Natural killer cell treated with Interleukin-12 subunit alpha and Interleukin-12 subunit beta and Interleukin-15 and Interleukin-18, amount 100 ng/mL, for 72 hours (primary cell): Measurements from ENCODE around the gene PAPPA2. TPM values are rescaled to one million over a fixed set of nuclear protein-coding genes. Genes with fewer than 3 reads are reported as not detected.

Experiments used
- ATAC-seq, 2 donors: fragments of 150-1000 bp; cut with Tn5 transposase in 1 of 2; sonication (Bioruptor Pico), chemical (Tn5 transposase) in 1 of 2; 2 replicates each; pipeline ENCODE4 v1.10.0; 2021
- DNase-seq: peaks from one replicate; pipeline ENCODE4 v3.0.0; 2022; ENCODE audit warnings: low spot score
- H3K27ac Mint-ChIP-seq, 2 donors: 1 replicate in 1 of 2; 2 replicates in 1 of 2; pipeline ENCODE4 v1.8.0; 2022; ENCODE audit warnings: mixed read lengths in 2 of 2, mild to moderate bottlenecking in 1 of 2, moderate library complexity in 1 of 2
- H3K27me3 Mint-ChIP-seq, 2 donors: 1 replicate in 1 of 2; 2 replicates in 1 of 2; pipeline ENCODE4 v1.8.0; 2022; ENCODE audit warnings: mixed read lengths in 2 of 2
- H3K36me3 Mint-ChIP-seq: one replicate; pipeline ENCODE4 v1.8.0; 2022; ENCODE audit warnings: mixed read lengths
- H3K4me1 Mint-ChIP-seq, 2 donors: 1 replicate in 1 of 2; 2 replicates in 1 of 2; pipeline ENCODE4 v1.8.0; 2022; ENCODE audit warnings: low read depth in 2 of 2, mixed read lengths in 2 of 2, mild to moderate bottlenecking in 1 of 2
- H3K4me3 Mint-ChIP-seq: one replicate; pipeline ENCODE4 v1.8.0; 2022; ENCODE audit warnings: mixed read lengths
- H3K9me3 Mint-ChIP-seq: 2 replicates; pipeline ENCODE4 v1.8.0; 2022; ENCODE audit warnings: mixed read lengths
- total RNA-seq, 2 donors: library from RNA; stranded (reverse); gene quantifications; one replicate each; pipeline ENCODE4 v1.2.3, GENCODE V29; 2022

The PAPPA2 gene
- total RNA-seq, 2 donors from 2014 or later = 0.10 TPM; not detected in 1

GRCh38 chr1:176461576-176461975, 1.4 kb upstream of the PAPPA2 start:
- Mint-ChIP-seq H3K36me3 (no peaks in the 10 kb centered on the region), H3K4me1 (no peaks in the 10 kb centered on the region)
- DNase-seq = no peak

GRCh38 chr1:176466514-176466913, 3.5 kb downstream of the PAPPA2 start:
- DNase-seq (no peak), ATAC-seq (no peak)
- H3K4me1 Mint-ChIP-seq = no peaks in the 10 kb centered on the region
- H3K27ac Mint-ChIP-seq = no peak overlapping the region
- no peaks in the 10 kb centered on the region for H3K36me3 Mint-ChIP-seq
- no peak overlapping the region for H3K4me3 Mint-ChIP-seq
- no peaks in the 10 kb centered on the region for H3K9me3 Mint-ChIP-seq
- peaks cover 0 to 10% of the 10 kb centered on the region in 2 donors for H3K27me3 Mint-ChIP-seq

More at GRCh38 chr1:176461576-176461975, 1.4 kb upstream of the PAPPA2 start:
- H3K27me3 Mint-ChIP-seq = no peaks in the 10 kb centered on the region
- ATAC-seq = no peak
- H3K27ac Mint-ChIP-seq = no peak overlapping the region
- no peak overlapping the region for H3K4me3 Mint-ChIP-seq
- H3K9me3 Mint-ChIP-seq = peaks cover 3% of the 10 kb centered on the region

GRCh38 chr1:176469450-176470010, 6.6 kb downstream of the PAPPA2 start:
- Mint-ChIP-seq H3K27me3 (peaks cover 0 to 10% of the 10 kb centered on the region in 2 donors), H3K4me3 (no peak overlapping the region), H3K27ac (no peak overlapping the region), H3K36me3 (no peaks in the 10 kb centered on the region), H3K9me3 (no peaks in the 10 kb centered on the region), H3K4me1 (no peaks in the 10 kb centered on the region)
- ATAC-seq (no peak), DNase-seq (no peak)

- no peaks in the 10 kb centered on the region for H3K4me1 Mint-ChIP-seq
- no peak overlapping the region for H3K27ac Mint-ChIP-seq
- ATAC-seq = no peak
- no peaks in the 10 kb centered on the region for H3K36me3 Mint-ChIP-seq
- H3K9me3 Mint-ChIP-seq = no peaks in the 10 kb centered on the region
- H3K4me3 Mint-ChIP-seq = no peak overlapping the region
- peaks cover 0 to 10% of the 10 kb centered on the region in 2 donors for H3K27me3 Mint-ChIP-seq
- no peak for DNase-seq
These were observed 8.6 kb downstream of the PAPPA2 start for GRCh38 chr1:176471338-176472121.

GRCh38 chr1:176479971-176480370, 17.0 kb downstream of the PAPPA2 start:
- no peaks in the 10 kb centered on the region for H3K4me1 Mint-ChIP-seq
- H3K4me3 Mint-ChIP-seq = no peak overlapping the region
- DNase-seq (no peak), ATAC-seq (peak; percentile 11 to 44)
- no peak overlapping the region for H3K27ac Mint-ChIP-seq
- no peaks in the 10 kb centered on the region for H3K27me3 Mint-ChIP-seq
- H3K9me3 Mint-ChIP-seq = peaks cover 8% of the 10 kb centered on the region
- no peaks in the 10 kb centered on the region for H3K36me3 Mint-ChIP-seq

GRCh38 chr1:176480750-176481149, 17.8 kb downstream of the PAPPA2 start:
- Mint-ChIP-seq H3K9me3 (peaks cover 8% of the 10 kb centered on the region), H3K27me3 (no peaks in the 10 kb centered on the region), H3K4me1 (no peaks in the 10 kb centered on the region), H3K4me3 (no peak overlapping the region), H3K27ac (no peak overlapping the region), H3K36me3 (no peaks in the 10 kb centered on the region)
- DNase-seq = no peak
- no peak for ATAC-seq

GRCh38 chr1:176485083-176485482, 22.1 kb downstream of the PAPPA2 start:
- no peaks in the 10 kb centered on the region for H3K27me3 Mint-ChIP-seq
- no peak for DNase-seq
- H3K4me1 Mint-ChIP-seq = no peaks in the 10 kb centered on the region
- H3K4me3 Mint-ChIP-seq = no peak overlapping the region
- ATAC-seq = no peak
- no peaks in the 10 kb centered on the region for H3K36me3 Mint-ChIP-seq
- peaks cover 12% of the 10 kb centered on the region for H3K9me3 Mint-ChIP-seq
- H3K27ac Mint-ChIP-seq = no peak overlapping the region

- no peak overlapping the region for H3K27ac Mint-ChIP-seq
- peaks cover 0 to 7% of the 10 kb centered on the region in 2 donors for H3K27me3 Mint-ChIP-seq
- DNase-seq = no peak
- no peaks in the 10 kb centered on the region for H3K4me1 Mint-ChIP-seq
- no peak overlapping the region for H3K4me3 Mint-ChIP-seq
- no peaks in the 10 kb centered on the region for H3K36me3 Mint-ChIP-seq
- ATAC-seq = no peak
- H3K9me3 Mint-ChIP-seq = peaks cover 7% of the 10 kb centered on the region
These were observed 31.5 kb downstream of the PAPPA2 start for GRCh38 chr1:176494436-176494835.

- Mint-ChIP-seq H3K27ac (no peak overlapping the region), H3K27me3 (no peaks in the 10 kb centered on the region), H3K4me1 (no peaks in the 10 kb centered on the region), H3K4me3 (no peak overlapping the region), H3K36me3 (no peaks in the 10 kb centered on the region), H3K9me3 (no peaks in the 10 kb centered on the region)
- ATAC-seq (no peak), DNase-seq (no peak)
These were observed 36.7 kb downstream of the PAPPA2 start for GRCh38 chr1:176499671-176500070.

- DNase-seq = no peak
- H3K4me3 Mint-ChIP-seq = no peak overlapping the region
- H3K4me1 Mint-ChIP-seq = no peaks in the 10 kb centered on the region
- ATAC-seq = no peak
- H3K36me3 Mint-ChIP-seq = no peaks in the 10 kb centered on the region
- no peaks in the 10 kb centered on the region for H3K27me3 Mint-ChIP-seq
- no peak overlapping the region for H3K27ac Mint-ChIP-seq
- peaks cover 3% of the 10 kb centered on the region for H3K9me3 Mint-ChIP-seq
These were observed 38.6 kb downstream of the PAPPA2 start for GRCh38 chr1:176501599-176501998.

- DNase-seq (no peak), ATAC-seq (no peak)
- Mint-ChIP-seq H3K9me3 (peaks cover 3% of the 10 kb centered on the region), H3K4me1 (no peaks in the 10 kb centered on the region), H3K4me3 (no peak overlapping the region), H3K36me3 (no peaks in the 10 kb centered on the region), H3K27me3 (no peaks in the 10 kb centered on the region), H3K27ac (no peak overlapping the region)
These were observed 42.0 kb downstream of the PAPPA2 start for GRCh38 chr1:176504848-176505553.

GRCh38 chr1:176512966-176513365, 50.0 kb downstream of the PAPPA2 start:
- Mint-ChIP-seq H3K4me3 (no peak overlapping the region), H3K9me3 (peaks cover 12% of the 10 kb centered on the region), H3K4me1 (no peaks in the 10 kb centered on the region), H3K36me3 (no peaks in the 10 kb centered on the region), H3K27me3 (no peaks in the 10 kb centered on the region), H3K27ac (no peak overlapping the region)
- ATAC-seq (no peak), DNase-seq (no peak)

- DNase-seq (no peak), ATAC-seq (no peak)
- no peaks in the 10 kb centered on the region for H3K4me1 Mint-ChIP-seq
- H3K36me3 Mint-ChIP-seq = no peaks in the 10 kb centered on the region
- H3K27me3 Mint-ChIP-seq = no peaks in the 10 kb centered on the region
- H3K9me3 Mint-ChIP-seq = peaks cover 12% of the 10 kb centered on the region
- H3K27ac Mint-ChIP-seq = no peak overlapping the region
- H3K4me3 Mint-ChIP-seq = no peak overlapping the region
These were observed 52.3 kb downstream of the PAPPA2 start for GRCh38 chr1:176515310-176515709.

GRCh38 chr1:176517484-176517883, 54.5 kb downstream of the PAPPA2 start:
- no peak for ATAC-seq

More at GRCh38 chr1:176517484-176517883, 54.5 kb downstream of the PAPPA2 start:
- H3K27me3 Mint-ChIP-seq = no peaks in the 10 kb centered on the region
- no peak overlapping the region for H3K4me3 Mint-ChIP-seq
- no peak overlapping the region for H3K27ac Mint-ChIP-seq
- H3K36me3 Mint-ChIP-seq = no peaks in the 10 kb centered on the region
- H3K4me1 Mint-ChIP-seq = no peaks in the 10 kb centered on the region
- H3K9me3 Mint-ChIP-seq = peaks cover 12% of the 10 kb centered on the region
- no peak for DNase-seq
